Nucleus accumbens (tissue), 56 donors: ENCODE data around the gene ZSCAN12.
"Not testable (repeated sequence)": the region's sequence is repeated elsewhere in the genome, so short reads cannot be mapped to it uniquely, and the experiment has no call there.

Source experiments
- DNase-seq, 56 donors: peaks; one replicate each; lab custom pipeline; 2025; lab: John Stamatoyannopoulos, UW

Gene ZSCAN12

GRCh38 chr6:28399350-28400121 lies at the start of gene ZSCAN12:
Gene ZSCAN12, minus strand, starts transcription at chr6:28399747. Its CDS starts 1,342 bp downstream, at chr6:28398405.
- peak in 55 of 56 donors; percentile 19 to 91 (median 73) for DNase-seq

- no peak for DNase-seq
Measured at GRCh38 chr6:28449056-28449455, 49.5 kb upstream of the ZSCAN12 start.

GRCh38 chr6:28447512-28447906 lies 48.0 kb upstream of the ZSCAN12 start:
- DNase-seq = not testable (repeated sequence)

- DNase-seq = peak in 2 of 56 donors; percentile 1 to 11
Measured at GRCh38 chr6:28446818-28447511, 47.4 kb upstream of the ZSCAN12 start.

GRCh38 chr6:28444759-28445158 lies 45.2 kb upstream of the ZSCAN12 start:
- not testable (repeated sequence) for DNase-seq

- peak in 52 of 56 donors; percentile 2 to 88 (median 53) for DNase-seq
Measured at GRCh38 chr6:28443112-28443773, 43.7 kb upstream of the ZSCAN12 start, which contains the start of gene ZSCAN23. Gene ZSCAN23, minus strand, starts transcription at chr6:28443491. Its CDS starts 7,225 bp downstream, at chr6:28436266.

GRCh38 chr6:28442586-28442985 lies 43.0 kb upstream of the ZSCAN12 start:
- no peak for DNase-seq

GRCh38 chr6:28436404-28436803 lies 36.9 kb upstream of the ZSCAN12 start:
- DNase-seq = no peak

- DNase-seq = no peak
Measured at GRCh38 chr6:28433119-28433518, 33.6 kb upstream of the ZSCAN12 start.

- DNase-seq = no peak
Measured at GRCh38 chr6:28429781-28430180, 30.2 kb upstream of the ZSCAN12 start.

- DNase-seq = no peak
Measured at GRCh38 chr6:28425944-28426541, 26.5 kb upstream of the ZSCAN12 start.

GRCh38 chr6:28424163-28424562 lies 24.6 kb upstream of the ZSCAN12 start:
- no peak for DNase-seq

- DNase-seq = no peak
Measured at GRCh38 chr6:28423546-28423945, 24.0 kb upstream of the ZSCAN12 start.

GRCh38 chr6:28413681-28414080 lies 14.1 kb upstream of the ZSCAN12 start:
- DNase-seq = no peak

- no peak for DNase-seq
Measured at GRCh38 chr6:28410767-28411166, 11.2 kb upstream of the ZSCAN12 start.

GRCh38 chr6:28408076-28408802 lies 8.7 kb upstream of the ZSCAN12 start:
- no peak for DNase-seq

GRCh38 chr6:28407401-28407800 lies 7.9 kb upstream of the ZSCAN12 start:
- no peak for DNase-seq

GRCh38 chr6:28403923-28404322 lies 4.4 kb upstream of the ZSCAN12 start:
- DNase-seq = not testable (repeated sequence)

GRCh38 chr6:28402197-28402596 lies 2.6 kb upstream of the ZSCAN12 start:
- DNase-seq = no peak

- DNase-seq = no peak
Measured at GRCh38 chr6:28401172-28401571, 1.6 kb upstream of the ZSCAN12 start.
